LNCaP clone FGC (cell line): Measurements from ENCODE around the gene GOLGA7B.

ENCODE experiments used
- DNase-seq: peaks from one replicate; pipeline ENCODE4 v3.0.0-alpha.2; 2011; ENCODE audit warnings: low read depth
- H3K4me3 ChIP-seq: 2 replicates; pipeline ENCODE4 v1.5.1; 2011; ENCODE audit warnings: mild to moderate bottlenecking, low read depth, low read length, control low read depth
- CTCF ChIP-seq: IDR thresholded peaks from 2 replicates; pipeline ENCODE4 v1.5.1; 2012; ENCODE audit warnings: mild to moderate bottlenecking; ENCODE audit not compliant: control insufficient read depth, insufficient read depth; ENCODE audit errors: extremely low read depth

The GOLGA7B gene

GRCh38 chr10:97910661-97911060 lies 61.0 kb downstream of the GOLGA7B start:
- H3K4me3 ChIP-seq = no peak overlapping the region
- TF ChIP-seq CTCF = no peak
- DNase-seq = no peak

GRCh38 chr10:97911217-97911616 lies 61.6 kb downstream of the GOLGA7B start:
- H3K4me3 ChIP-seq = no peak overlapping the region
- no peak for DNase-seq
- TF ChIP-seq CTCF = no peak

GRCh38 chr10:97913193-97913592 lies 63.5 kb downstream of the GOLGA7B start:
- no peak overlapping the region for H3K4me3 ChIP-seq
- no peak for TF ChIP-seq CTCF
- no peak for DNase-seq

- DNase-seq = no peak
- H3K4me3 ChIP-seq = no peak overlapping the region
- no peak for TF ChIP-seq CTCF
These were observed 64.0 kb downstream of the GOLGA7B start for GRCh38 chr10:97913614-97914013.

GRCh38 chr10:97914171-97914836 lies 64.7 kb downstream of the GOLGA7B start:
- DNase-seq = no peak
- no peak overlapping the region for H3K4me3 ChIP-seq
- no peak for TF ChIP-seq CTCF

- peak; percentile 96 for TF ChIP-seq CTCF
- H3K4me3 ChIP-seq = no peak overlapping the region
- peak; percentile 31 for DNase-seq
These were observed 65.2 kb downstream of the GOLGA7B start for GRCh38 chr10:97914837-97915211.
